Measurements from ENCODE around the gene ANKRD36C.
A peak's percentile ranks its signal among the peaks of the same experiment; 100 is the strongest.
"Not testable (repeated sequence)": the region's sequence is repeated elsewhere in the genome, so short reads cannot be mapped to it uniquely, and the experiment has no call there.

ANKRD36C gene

DNA sequence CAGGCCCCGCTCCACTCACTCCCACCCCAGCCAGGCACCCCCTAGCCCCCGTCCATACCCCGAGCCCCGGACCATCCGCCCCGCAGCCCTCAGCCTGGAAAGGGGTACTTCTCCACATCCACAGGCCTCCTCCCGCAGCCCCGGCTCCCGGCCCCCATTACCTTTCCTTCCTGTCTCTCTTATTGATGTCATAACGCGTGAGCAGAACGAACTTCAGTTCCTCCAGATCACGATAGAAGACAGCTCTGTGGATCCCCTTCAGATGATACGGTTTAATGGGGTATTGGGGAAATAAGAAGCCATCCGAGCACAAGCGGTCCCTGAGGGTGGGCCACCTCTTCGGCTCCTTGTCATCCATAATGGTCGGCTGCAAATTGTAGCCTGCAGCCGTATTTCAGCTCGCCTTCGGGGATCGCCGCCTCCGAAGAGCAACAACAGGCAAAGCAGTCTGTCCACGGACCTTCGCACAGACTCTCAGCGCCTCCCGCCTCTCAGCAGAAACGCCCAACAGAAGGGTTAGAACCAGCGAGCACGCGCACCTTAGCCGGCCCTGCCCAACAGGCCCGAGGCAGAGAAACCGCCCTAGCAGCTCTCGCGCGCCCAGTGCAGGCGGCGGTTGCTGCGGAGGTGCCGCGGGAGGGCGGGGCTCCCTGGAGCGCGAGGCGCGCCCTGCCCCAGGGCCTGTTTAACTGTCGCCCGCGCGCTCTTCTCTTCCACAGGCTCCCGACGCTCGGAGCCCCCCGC lies at the start of gene ANKRD36C:
Gene ANKRD36C, minus strand, starts transcription at position 474 of the 744 bp plus-strand sequence. Its CDS starts 116 bp downstream, at position 358.
- peak within 1 kb of the TSS; percentile 74 for H3K4me3 ChIP-seq (ENCODE audit: low read depth, low read length)

DNA sequence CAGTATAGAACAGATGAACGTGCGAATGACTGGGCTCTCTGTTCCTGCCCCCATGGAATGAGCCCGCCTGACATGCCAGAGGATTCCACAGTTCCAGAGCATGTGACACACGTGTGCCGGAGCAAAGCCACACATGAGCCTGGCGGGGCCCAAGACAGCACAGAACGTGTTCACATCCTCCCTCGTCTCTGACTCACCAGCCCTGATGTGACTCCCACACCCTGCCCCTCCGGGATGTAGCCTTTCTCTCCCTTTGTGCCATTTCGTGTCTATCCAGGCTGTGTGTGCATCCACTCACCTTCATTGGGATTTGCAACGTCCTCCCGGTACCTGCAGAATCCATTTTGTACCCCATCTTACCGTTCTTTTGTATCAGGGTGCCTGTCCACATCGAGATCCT lies 43.9 kb upstream of the ANKRD36C start:
- not testable (repeated sequence) for H3K4me3 ChIP-seq (ENCODE audit: low read depth, low read length)

DNA sequence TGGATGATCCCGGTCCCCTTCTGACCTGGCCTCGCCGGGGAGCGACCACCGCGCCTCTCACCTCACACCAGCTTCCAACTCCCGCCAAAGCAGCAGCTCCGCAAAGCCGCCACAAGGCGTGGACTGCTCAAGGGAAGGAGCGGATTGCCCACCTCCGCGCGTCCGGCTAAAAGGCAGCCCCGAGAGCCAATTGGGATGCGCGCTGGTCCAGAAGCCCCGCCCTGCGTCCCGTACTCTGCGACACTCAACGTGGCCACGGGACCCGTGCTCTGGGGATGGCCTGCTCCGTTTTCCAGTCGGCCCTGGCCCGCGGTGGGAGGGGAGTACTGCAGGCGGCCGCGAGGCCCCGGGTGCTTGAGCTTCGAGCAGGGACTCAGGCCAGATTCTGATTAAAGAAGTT lies 43.2 kb upstream of the ANKRD36C start, which contains the start of gene GPAT2:
Gene GPAT2, minus strand, starts transcription at position 125 of the 400 bp plus-strand sequence. CDS start 2,557 bp downstream, outside the sequence.
- H3K4me3 ChIP-seq (ENCODE audit: low read depth, low read length), result not testable (repeated sequence)

DNA sequence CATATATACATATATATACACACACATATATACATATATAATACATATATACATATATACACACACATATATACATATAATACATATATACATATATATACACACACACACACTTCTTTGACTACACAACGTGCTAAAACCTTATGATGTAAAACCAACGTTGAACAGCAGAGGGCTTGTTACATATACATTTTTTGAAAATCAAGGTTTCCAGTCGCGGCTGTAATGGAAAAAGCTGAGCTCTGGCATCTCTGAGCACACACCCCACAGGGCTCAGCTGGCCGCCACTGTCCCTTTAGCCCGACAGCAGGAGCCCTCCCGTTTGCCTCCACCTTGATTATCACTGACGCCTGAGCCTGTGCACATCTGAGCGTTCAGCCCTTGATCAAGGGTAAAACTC lies 42.4 kb upstream of the ANKRD36C start:
- not testable (repeated sequence) for H3K4me3 ChIP-seq (ENCODE audit: low read depth, low read length)

DNA sequence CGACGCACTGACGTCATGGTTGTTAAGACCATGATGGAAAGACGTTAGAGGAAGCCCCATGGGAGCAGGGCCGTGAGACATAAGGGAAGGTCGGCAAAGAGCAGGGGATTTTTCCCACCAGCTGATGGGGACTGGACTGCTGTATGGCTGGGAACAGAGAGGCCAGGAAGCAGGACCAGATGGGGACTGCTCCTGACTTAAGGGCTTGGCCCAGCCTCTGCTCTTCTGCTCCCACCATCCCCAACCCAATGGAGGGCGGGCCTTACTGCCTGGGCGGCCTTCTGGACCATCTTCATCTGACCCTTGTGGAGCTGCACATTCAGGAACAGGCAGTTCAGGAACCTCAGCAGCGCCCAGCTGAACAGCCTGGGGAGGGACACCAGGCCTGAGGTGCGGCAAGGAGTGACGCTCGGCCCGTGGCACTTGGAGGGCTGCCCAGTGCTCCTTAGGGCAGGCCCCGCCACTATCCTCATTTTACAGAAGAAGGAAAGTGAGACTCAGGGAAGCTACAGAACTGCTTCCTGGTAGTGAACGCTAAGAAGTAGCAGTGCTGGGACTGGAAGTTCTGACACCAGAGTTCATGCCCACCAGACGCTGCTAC lies 36.2 kb upstream of the ANKRD36C start:
- H3K4me3 ChIP-seq (ENCODE audit: low read depth, low read length), result not testable (repeated sequence)

DNA sequence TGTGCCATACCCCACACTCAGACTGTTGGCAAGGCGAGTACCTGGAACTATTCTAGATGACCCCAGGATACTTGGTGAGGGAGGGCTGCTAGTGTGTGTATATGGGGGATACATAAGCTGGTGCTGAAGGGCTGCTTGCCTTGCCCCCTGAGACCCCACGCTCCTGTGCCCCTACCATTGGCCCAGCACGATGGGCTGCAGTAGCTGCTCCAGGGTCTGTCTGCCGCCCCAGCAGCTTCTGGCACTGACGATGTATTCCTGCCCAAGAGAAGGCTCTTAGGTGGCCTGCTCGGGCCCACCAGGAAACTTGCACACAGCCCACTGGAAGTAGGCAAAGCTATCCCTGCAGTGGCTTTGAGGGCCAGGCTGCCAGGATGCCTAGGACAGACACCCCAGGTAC lies 34.1 kb upstream of the ANKRD36C start:
- not testable (repeated sequence) for H3K4me3 ChIP-seq (ENCODE audit: low read depth, low read length)

DNA sequence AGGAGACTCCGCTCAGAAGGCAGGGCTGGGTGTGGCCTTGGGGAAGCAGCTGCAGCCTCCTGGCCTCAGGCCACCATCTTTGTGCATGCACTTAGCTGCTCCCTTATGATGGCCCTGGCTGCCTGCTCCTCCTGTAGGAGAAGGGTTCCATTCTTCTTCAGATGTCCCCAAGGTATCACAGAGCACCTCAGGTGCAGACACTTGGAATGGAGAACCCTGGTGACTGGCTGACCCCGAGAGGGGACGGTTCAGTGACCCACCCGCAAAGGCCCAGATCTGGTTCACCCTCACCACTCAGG lies 33.5 kb upstream of the ANKRD36C start:
- TF ChIP-seq, protein P1, sequence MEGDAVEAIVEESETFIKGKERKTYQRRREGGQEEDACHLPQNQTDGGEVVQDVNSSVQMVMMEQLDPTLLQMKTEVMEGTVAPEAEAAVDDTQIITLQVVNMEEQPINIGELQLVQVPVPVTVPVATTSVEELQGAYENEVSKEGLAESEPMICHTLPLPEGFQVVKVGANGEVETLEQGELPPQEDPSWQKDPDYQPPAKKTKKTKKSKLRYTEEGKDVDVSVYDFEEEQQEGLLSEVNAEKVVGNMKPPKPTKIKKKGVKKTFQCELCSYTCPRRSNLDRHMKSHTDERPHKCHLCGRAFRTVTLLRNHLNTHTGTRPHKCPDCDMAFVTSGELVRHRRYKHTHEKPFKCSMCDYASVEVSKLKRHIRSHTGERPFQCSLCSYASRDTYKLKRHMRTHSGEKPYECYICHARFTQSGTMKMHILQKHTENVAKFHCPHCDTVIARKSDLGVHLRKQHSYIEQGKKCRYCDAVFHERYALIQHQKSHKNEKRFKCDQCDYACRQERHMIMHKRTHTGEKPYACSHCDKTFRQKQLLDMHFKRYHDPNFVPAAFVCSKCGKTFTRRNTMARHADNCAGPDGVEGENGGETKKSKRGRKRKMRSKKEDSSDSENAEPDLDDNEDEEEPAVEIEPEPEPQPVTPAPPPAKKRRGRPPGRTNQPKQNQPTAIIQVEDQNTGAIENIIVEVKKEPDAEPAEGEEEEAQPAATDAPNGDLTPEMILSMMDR (IDR thresholded peaks at IDR 0.05; ENCODE audit: low read depth, low read length), result no peak

DNA sequence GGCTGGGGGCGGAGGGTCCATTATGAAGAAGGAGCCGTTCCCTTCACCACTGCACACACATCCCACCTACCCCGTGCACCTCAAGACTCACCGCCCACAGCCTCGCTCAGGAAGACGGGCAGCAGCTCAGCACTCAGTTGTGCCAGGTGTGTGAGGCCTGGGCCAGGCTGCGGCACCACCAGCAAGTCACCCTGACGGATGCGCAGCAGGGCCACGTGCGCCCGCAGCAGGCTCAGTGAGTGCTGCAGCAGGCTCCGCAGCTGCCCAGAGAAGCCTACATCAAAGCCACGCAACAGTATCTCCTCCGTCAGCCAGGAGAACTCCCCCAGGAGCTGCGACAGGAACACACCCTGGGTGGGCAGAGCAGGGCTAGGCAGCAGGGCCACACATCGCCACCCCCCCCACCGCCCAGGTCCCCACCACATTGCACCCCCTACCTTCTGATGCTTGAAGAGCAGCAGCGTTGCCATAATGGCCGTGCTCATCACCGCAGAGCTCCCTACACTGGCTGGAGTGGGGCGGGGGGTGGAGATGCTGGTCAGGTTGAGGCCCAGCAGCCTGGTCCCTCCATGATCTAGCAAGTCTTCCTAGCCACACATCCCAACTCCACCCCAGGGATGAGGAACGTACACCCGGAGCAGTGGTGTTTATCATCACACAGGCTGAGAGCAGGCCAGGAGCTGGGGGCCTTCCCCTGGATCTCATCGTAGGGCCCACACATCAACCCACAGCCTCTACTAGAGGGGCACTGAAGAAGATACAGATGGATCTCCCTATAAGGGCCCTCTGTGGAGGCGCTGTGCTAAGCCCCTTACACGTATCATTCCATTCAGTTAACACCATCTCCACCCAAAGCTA lies 32.9 kb upstream of the ANKRD36C start:
- H3K4me3 ChIP-seq (ENCODE audit: low read depth, low read length), result no peak overlapping the region
- TF ChIP-seq, protein P1 (IDR thresholded peaks at IDR 0.05; ENCODE audit: low read depth, low read length), result no peak

More for the DNA sequence above, 33.5 kb upstream of the ANKRD36C start:
- H3K4me3 ChIP-seq (ENCODE audit: low read depth, low read length), result no peak overlapping the region

DNA sequence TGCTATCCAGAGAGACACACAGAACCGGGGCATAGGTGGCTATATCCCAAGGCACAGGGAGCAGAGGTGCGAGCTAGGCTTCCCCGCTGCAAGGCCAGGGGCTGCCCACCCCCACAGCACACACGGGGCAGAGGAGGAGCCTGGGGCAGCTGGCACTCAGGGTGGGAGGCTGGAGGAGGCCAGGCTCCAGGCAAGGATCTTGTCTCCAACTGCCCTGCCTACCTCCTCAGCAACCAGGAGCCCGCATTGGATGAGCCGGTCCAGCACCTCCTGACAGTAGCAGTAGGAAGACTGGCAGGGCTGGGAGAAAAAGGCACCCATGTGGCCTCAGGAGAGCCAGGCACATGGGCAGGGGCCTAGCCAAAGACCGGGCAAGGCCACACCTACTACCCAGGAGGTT lies 32.1 kb upstream of the ANKRD36C start:
- not testable (repeated sequence) for H3K4me3 ChIP-seq (ENCODE audit: low read depth, low read length)

DNA sequence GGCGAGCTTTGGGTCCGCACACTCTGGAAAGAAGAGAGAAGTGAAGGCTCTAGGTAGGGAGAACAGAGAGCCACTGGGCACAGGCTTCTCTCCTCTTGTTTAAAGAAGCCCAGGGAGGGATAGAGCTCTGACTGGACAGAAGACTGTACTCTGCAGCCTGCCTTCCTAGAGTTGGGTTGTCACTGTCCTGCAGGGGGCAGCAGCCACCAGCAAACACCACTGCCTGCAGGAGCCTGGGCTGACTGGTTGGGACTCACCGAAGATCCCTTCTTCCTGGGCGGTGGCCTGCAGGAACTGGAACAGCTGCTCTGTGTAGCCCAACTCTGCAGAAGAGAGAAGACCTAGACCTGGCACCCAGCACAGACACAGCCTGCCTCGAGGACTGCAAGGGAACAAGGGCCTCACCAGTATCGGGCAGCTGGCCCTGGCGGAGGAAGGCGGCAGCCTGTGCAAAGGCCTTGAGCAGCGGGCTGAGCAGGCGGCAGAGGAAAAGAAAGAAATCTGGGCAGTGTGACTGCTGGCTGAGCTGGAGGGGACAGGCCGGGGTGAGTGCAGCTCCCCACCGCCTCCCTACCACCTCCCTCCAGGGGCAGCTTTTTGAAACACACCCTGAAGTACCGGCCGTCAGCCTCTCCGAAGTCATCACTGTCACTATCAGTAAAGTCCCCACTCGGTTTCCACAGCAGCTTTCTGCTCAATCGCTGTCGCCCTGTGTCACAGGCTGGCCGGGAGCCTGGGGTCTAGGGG lies 31.2 kb upstream of the ANKRD36C start:
- not testable (repeated sequence) for H3K4me3 ChIP-seq (ENCODE audit: low read depth, low read length)
- TF ChIP-seq, protein P1 (IDR thresholded peaks at IDR 0.05; ENCODE audit: low read depth, low read length), result peak; percentile 84

DNA sequence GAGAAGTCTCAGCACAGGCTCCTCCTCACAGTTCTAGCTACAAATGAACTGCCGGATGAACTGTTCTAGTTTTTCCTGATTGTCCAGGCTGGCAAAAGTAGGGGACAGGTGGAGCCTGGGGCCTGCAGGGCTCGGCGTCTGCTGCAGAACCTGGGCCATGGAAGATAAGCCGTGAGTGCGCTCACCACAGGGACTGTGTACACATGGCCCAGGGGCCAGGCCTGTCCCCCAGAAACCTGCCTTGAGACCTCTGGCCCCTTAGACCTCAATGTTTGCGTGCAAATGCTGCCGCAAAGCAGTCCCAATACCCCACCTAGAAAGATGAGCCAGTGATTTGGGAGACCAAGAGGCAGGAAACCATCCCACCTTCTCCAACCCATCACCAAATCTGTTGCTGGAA lies 30.5 kb upstream of the ANKRD36C start:
- not testable (repeated sequence) for H3K4me3 ChIP-seq (ENCODE audit: low read depth, low read length)

DNA sequence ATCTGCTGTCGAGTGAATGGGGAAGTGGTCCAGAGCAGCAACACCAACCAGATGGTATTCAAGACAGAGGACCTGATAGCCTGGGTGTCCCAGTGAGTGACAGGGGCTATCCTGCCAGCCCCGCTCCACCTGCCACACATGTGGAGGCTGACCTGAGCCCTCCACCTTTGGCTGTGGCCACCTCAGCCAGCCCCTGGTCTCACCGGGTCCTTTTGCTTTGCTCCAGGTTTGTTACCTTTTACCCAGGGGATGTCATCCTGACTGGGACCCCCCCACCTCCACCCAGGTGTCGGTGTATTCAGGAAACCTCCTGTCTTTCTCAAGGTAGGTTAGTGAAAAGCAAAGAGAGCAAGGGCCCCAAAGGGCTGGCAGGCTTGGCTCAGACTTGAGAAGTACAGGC lies 29.5 kb upstream of the ANKRD36C start:
- H3K4me3 ChIP-seq (ENCODE audit: low read depth, low read length), result not testable (repeated sequence)

DNA sequence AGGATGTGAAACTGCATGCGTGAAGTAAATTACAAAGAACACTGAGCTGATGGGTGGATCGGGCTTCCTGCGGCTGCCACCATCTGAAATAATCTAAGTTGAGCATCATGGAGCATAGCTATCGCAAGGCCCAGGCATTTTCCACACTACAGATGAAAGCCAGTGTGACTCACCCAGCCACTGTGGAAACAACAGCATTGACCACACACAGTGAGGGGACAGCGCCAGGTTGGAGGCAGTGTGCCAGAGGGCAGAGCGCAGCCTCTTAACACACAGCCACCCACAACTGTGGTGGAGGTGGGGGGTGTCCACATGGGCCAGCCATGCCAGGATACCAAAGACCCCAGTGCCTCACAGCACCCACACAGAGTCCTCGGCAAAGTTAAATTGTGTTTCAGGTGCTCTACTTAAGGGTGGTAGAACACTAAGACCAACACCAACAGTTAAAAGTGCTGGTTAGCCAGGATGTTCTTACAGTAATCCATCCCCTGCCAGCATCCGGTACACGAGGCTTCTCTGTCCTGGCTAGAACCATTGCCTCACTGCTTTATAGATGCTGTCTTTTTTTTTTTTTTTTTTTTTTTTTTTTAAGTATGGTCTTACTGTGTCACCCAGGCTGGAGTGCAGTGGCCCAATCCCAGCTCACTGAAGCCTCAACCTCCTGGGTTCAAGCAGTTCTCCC lies 28.4 kb upstream of the ANKRD36C start:
- not testable (repeated sequence) for H3K4me3 ChIP-seq (ENCODE audit: low read depth, low read length)

DNA sequence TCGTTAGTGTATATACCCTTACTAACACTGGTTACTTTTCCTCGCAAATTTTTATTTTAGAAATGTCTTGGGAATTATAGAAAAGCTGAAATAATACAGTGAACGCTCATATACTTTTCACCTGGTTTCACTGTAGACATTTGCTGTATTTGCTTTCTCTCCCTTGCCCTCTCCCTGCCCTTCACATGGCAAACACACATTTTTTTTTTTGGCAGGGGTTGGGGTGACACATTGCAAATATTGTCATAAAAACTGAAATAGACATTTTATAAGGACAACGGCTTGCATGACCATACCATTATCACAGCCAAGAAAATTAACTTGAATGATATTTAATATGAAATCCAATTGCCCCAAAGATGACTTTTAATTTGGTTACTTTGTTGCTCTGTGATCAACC lies 24.7 kb upstream of the ANKRD36C start:
- H3K4me3 ChIP-seq (ENCODE audit: low read depth, low read length), result not testable (repeated sequence)

DNA sequence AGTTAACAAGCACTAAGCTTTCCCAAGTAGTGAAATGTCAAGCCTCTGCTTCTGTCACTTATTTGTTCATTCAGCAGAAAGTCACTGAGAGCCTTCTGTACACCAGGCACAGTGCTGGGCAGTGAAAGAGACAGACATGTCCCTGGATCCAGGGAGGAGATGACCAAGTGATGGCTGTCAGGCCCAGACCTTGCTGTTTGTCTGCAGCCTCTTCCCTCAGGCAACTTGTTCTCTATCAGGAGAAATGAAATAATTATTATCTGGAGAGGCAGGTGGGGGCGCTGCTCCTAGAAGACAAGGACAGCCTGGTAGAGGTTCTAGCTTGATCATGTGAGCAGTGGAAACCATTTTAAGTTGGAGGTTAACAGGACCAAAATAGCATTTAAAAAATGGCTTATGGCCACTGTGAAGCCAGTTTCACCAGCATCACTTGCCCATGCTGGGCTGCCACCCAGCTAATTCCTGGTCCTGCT lies 21.2 kb upstream of the ANKRD36C start:
- H3K4me3 ChIP-seq (ENCODE audit: low read depth, low read length), result not testable (repeated sequence)

All from WI38 (cell line).